K562 (cell line): ENCODE measurements around the gene GALNT5. TPM values are rescaled to one million over a fixed set of nuclear protein-coding genes. Genes with fewer than 3 reads are reported as not detected.

Experiments
- BHLHE40 ChIP-seq: IDR thresholded peaks from 2 replicates; pipeline ENCODE4 v1.6.1; 2011; ENCODE audit warnings: low read length, improper control_type of control experiment
- E2F8 ChIP-seq: fragments of 450-650 bp; IDR thresholded peaks from 2 replicates; pipeline ENCODE4 v1.7.1; 2018; ENCODE audit warnings: mild to moderate bottlenecking, low read depth; ENCODE audit not compliant: partially characterized antibody
- FOXA1 ChIP-seq: fragments of 450-650 bp; IDR thresholded peaks from 2 replicates; pipeline ENCODE4 v1.6.1; 2016; ENCODE audit warnings: mild to moderate bottlenecking, borderline replicate concordance
- HINFP ChIP-seq: fragments of 450-650 bp; conservative IDR thresholded peaks from 2 replicates; pipeline ENCODE4 v1.6.1; 2016; ENCODE audit warnings: missing genetic modification characterization, low read depth, mild to moderate bottlenecking, control low read depth, missing compliant biosample characterization
- NBN ChIP-seq: fragments of 450-650 bp; IDR thresholded peaks from 2 replicates; pipeline ENCODE4 v1.6.1; 2016; ENCODE audit warnings: low read depth, mild to moderate bottlenecking
- NR1H2 ChIP-seq: sonication (generic); formaldehyde crosslinking; IDR thresholded peaks from 2 replicates; pipeline ENCODE4 v1.4.0; 2020; ENCODE audit warnings: mild to moderate bottlenecking, missing genetic modification reagents
- POLR2B ChIP-seq: fragments of 450-650 bp; IDR thresholded peaks from 2 replicates; pipeline ENCODE4 v1.6.1; 2018; ENCODE audit warnings: low read depth; ENCODE audit not compliant: partially characterized antibody
- POLR2H ChIP-seq: IDR thresholded peaks from 2 replicates; pipeline ENCODE4 v1.6.1; 2016; ENCODE audit warnings: missing genetic modification characterization, low read depth, mild to moderate bottlenecking, control low read depth, missing compliant biosample characterization, moderate library complexity
- RBM17 ChIP-seq: fragments of 200-400 bp; formaldehyde crosslinking; IDR thresholded peaks from 2 replicates; pipeline ENCODE4 v1.6.1; 2017; ENCODE audit warnings: low read depth, mild to moderate bottlenecking, low read length, borderline replicate concordance
- SMARCB1 ChIP-seq: IDR thresholded peaks from 2 replicates; pipeline ENCODE4 v1.6.1; 2011; ENCODE audit warnings: improper control_type of control experiment, low read depth; ENCODE audit not compliant: insufficient read length
- TEAD4 ChIP-seq, 2 experiments: sonication (generic) in 1 of 2; formaldehyde crosslinking in 1 of 2; IDR thresholded peaks; 2 replicates each; pipeline versions ENCODE4 v1.6.1 to v1.8.0; 2012 to 2022; ENCODE audit warnings: borderline replicate concordance in 1 of 2, inconsistent platforms in 1 of 2, low read length in 1 of 2, mild to moderate bottlenecking in 1 of 2, missing genetic modification reagents in 1 of 2
- ZNF695 ChIP-seq: fragments of 450-650 bp; formaldehyde crosslinking; IDR thresholded peaks from 2 replicates; pipeline ENCODE4 v1.4.0; 2020; ENCODE audit warnings: mild to moderate bottlenecking, moderate library complexity
- ZNF707 ChIP-seq: fragments of 250-450 bp; sonication (Bioruptor Pico); conservative IDR thresholded peaks from 2 replicates; pipeline ENCODE4 v1.8.0; 2022; ENCODE audit warnings: inconsistent platforms, mild to moderate bottlenecking, moderate library complexity
- polyA plus RNA-seq, 8 experiments: library from polyadenylated mRNA; depleted of rRNA in 4 of 8; stranded (reverse) in 5 of 8; unstranded in 3 of 8; fragments of >200 nt; fragmentation: Nextera tagmentation in 2 of 8; fragmentation: Illumina TruSeq in 1 of 8; extraction: Ambion mirVana in 2 of 8; extraction: Trizol in 1 of 8; gene quantifications; 2 replicates each; pipeline versions ENCODE4 v1.2.1 to v1.2.3, GENCODE V29; 2011 to 2014; ENCODE audit warnings: inconsistent platforms in 1 of 8, missing spikeins in 1 of 8
- total RNA-seq, 7 experiments: library from RNA; depleted of rRNA in 6 of 7; stranded (reverse); fragments of >200 nt in 6 of 7; fragmentation: Illumina TruSeq in 2 of 7; extraction: Trizol in 2 of 7; gene quantifications; 2 replicates each; pipeline versions ENCODE4 v1.2.1 to v1.2.3, GENCODE V29; 2011 to 2021; ENCODE audit warnings: low replicate concordance in 1 of 7
- TF ChIP-seq, protein P1 (sequence below): fragments of 150-350 bp; conservative IDR thresholded peaks from 2 replicates; pipeline ENCODE4 v1.6.1; 2014; ENCODE audit warnings: low read length
- TF ChIP-seq, protein P2 (sequence below): sonication (generic); formaldehyde crosslinking; IDR thresholded peaks from 2 replicates; pipeline ENCODE4 v1.4.0; 2020; ENCODE audit warnings: mild to moderate bottlenecking, missing genetic modification reagents

Gene GALNT5
- total and polyA plus RNA-seq, 9 of the 15 experiments (the other 6 are each of a cell fraction or from before 2014, with no cell fraction given) = 21.6 to 73.0 (median 54.7) TPM

- TF ChIP-seq E2F8 (no peak), TEAD4 (IDR thresholded peaks at IDR 0.05; ENCODE audit: low read length) (peak; percentile 43), TEAD4 (CRISPR knock-in tag; IDR thresholded peaks at IDR 0.05; ENCODE audit: borderline replicate concordance) (no peak), SMARCB1 (no peak), BHLHE40 (peak; percentile 31), RBM17 (no peak), NR1H2 (CRISPR knock-in tag) (no peak), ZNF695 (CRISPR knock-in tag) (no peak), NBN (peak; percentile 25), HINFP (tag) (no peak), POLR2B (peak; percentile 90), ZNF707 (CRISPR knock-in tag) (no peak), FOXA1 (no peak), POLR2H (peak; percentile 64)
- TF ChIP-seq, protein P1, sequence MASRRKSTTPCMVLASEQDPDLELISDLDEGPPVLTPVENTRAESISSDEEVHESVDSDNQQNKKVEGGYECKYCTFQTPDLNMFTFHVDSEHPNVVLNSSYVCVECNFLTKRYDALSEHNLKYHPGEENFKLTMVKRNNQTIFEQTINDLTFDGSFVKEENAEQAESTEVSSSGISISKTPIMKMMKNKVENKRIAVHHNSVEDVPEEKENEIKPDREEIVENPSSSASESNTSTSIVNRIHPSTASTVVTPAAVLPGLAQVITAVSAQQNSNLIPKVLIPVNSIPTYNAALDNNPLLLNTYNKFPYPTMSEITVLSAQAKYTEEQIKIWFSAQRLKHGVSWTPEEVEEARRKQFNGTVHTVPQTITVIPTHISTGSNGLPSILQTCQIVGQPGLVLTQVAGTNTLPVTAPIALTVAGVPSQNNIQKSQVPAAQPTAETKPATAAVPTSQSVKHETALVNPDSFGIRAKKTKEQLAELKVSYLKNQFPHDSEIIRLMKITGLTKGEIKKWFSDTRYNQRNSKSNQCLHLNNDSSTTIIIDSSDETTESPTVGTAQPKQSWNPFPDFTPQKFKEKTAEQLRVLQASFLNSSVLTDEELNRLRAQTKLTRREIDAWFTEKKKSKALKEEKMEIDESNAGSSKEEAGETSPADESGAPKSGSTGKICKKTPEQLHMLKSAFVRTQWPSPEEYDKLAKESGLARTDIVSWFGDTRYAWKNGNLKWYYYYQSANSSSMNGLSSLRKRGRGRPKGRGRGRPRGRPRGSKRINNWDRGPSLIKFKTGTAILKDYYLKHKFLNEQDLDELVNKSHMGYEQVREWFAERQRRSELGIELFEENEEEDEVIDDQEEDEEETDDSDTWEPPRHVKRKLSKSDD = no peak
- TF ChIP-seq, protein P2, sequence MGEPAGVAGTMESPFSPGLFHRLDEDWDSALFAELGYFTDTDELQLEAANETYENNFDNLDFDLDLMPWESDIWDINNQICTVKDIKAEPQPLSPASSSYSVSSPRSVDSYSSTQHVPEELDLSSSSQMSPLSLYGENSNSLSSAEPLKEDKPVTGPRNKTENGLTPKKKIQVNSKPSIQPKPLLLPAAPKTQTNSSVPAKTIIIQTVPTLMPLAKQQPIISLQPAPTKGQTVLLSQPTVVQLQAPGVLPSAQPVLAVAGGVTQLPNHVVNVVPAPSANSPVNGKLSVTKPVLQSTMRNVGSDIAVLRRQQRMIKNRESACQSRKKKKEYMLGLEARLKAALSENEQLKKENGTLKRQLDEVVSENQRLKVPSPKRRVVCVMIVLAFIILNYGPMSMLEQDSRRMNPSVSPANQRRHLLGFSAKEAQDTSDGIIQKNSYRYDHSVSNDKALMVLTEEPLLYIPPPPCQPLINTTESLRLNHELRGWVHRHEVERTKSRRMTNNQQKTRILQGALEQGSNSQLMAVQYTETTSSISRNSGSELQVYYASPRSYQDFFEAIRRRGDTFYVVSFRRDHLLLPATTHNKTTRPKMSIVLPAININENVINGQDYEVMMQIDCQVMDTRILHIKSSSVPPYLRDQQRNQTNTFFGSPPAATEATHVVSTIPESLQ = no peak; the same call in 1 of the 2 replicates
Observed at GRCh38 chr2:157257312-157258252, at the start of gene GALNT5 (continued).
